H1 (cell line): Measurements from ENCODE around the gene SFXN4. TPM values are rescaled to one million over a fixed set of nuclear protein-coding genes. Genes with fewer than 3 reads are reported as not detected.

Experiments used
- CTCF ChIA-PET: fragments of 300-600 bp; sonication (Branson Sonifier 250); formaldehyde crosslinking; loops from one replicate; lab custom pipeline; 2021; ENCODE audit not compliant: partially characterized antibody; lab: Charles Lee
- POLR2A ChIA-PET: fragments of 300-600 bp; sonication (Branson Sonifier 250); formaldehyde crosslinking; loops from one replicate; lab custom pipeline; 2021; ENCODE audit warnings: inconsistent platforms; ENCODE audit not compliant: partially characterized antibody; lab: Charles Lee
- DNase-seq, 2 experiments: peaks; one replicate each; pipeline versions ENCODE4 v3.0.0 to v3.0.0-alpha.2; 2010 to 2022; ENCODE audit warnings: low spot score in 2 of 2, low read depth in 1 of 2, mixed read lengths in 1 of 2
- FAIRE-seq: peaks from 2 replicates; lab custom pipeline; 2011; peaks lifted over from hg19 to GRCh38; lab: Jason Lieb, UNC
- H2AFZ ChIP-seq: 2 replicates; pipeline ENCODE4 v1.8.1; 2012; ENCODE audit warnings: low read length, inconsistent platforms
- H2AK5ac ChIP-seq: 2 replicates; pipeline ENCODE4 v1.6.1; 2013; ENCODE audit warnings: low read depth, low read length
- H2BK120ac ChIP-seq: replicated peaks from 2 replicates; pipeline ENCODE3; 2013; ENCODE audit warnings: low read depth, low read length, inconsistent platforms
- H2BK12ac ChIP-seq: 2 replicates; pipeline ENCODE4 v1.6.1; 2013; ENCODE audit warnings: low read depth, low read length
- H2BK15ac ChIP-seq: 2 replicates; pipeline ENCODE4 v1.6.1; 2013; ENCODE audit warnings: low read length
- H2BK20ac ChIP-seq: 2 replicates; pipeline ENCODE4 v1.6.1; 2013; ENCODE audit warnings: low read length
- H2BK5ac ChIP-seq: 2 replicates; pipeline ENCODE4 v1.6.1; 2013; ENCODE audit warnings: low read depth, low read length
- H3K14ac ChIP-seq: 2 replicates; pipeline ENCODE4 v1.6.1; 2013; ENCODE audit warnings: inconsistent platforms; ENCODE audit not compliant: insufficient read length
- H3K18ac ChIP-seq: 2 replicates; pipeline ENCODE4 v1.6.1; 2013; ENCODE audit warnings: low read length; ENCODE audit errors: extremely low read depth
- H3K23ac ChIP-seq: 2 replicates; pipeline ENCODE4 v1.6.1; 2013; ENCODE audit warnings: inconsistent platforms; ENCODE audit not compliant: insufficient read length
- H3K23me2 ChIP-seq: 2 replicates; pipeline ENCODE4 v1.6.1; 2013; ENCODE audit warnings: low read depth, low read length
- H3K27ac ChIP-seq: 2 replicates; pipeline ENCODE4 v1.6.1; 2011; ENCODE audit warnings: low read depth, low read length, inconsistent platforms
- H3K27me3 ChIP-seq, 4 experiments: replicated peaks in 1 of 4; 1 replicate in 1 of 4; 2 replicates in 3 of 4; pipeline versions ENCODE4 v1.6.1 to v1.8.1; 2011 to 2013; ENCODE audit warnings: low read length in 3 of 4, mild to moderate bottlenecking in 3 of 4, inconsistent platforms in 2 of 4, mixed read lengths in 2 of 4, moderate library complexity in 1 of 4; ENCODE audit not compliant: control insufficient read depth in 3 of 4, insufficient read depth in 3 of 4; ENCODE audit errors: extremely low read depth in 1 of 4
- H3K36me3 ChIP-seq, 4 experiments: 2 replicates each; pipeline versions ENCODE4 v1.6.1 to v1.8.1; 2011 to 2013; ENCODE audit warnings: mild to moderate bottlenecking in 4 of 4, low read length in 3 of 4, moderate library complexity in 2 of 4, control low read depth in 1 of 4, inconsistent platforms in 1 of 4; ENCODE audit not compliant: insufficient read depth in 4 of 4, control insufficient read depth in 2 of 4
- H3K4ac ChIP-seq: replicated peaks from 2 replicates; pipeline ENCODE3; 2013; ENCODE audit warnings: low read length, low read depth, mixed read lengths, inconsistent platforms; ENCODE audit not compliant: insufficient read length
- H3K4me1 ChIP-seq, 4 experiments: replicated peaks in 1 of 4; 1 replicate in 1 of 4; 2 replicates in 3 of 4; pipeline versions ENCODE4 v1.6.1 to v1.8.1; 2011 to 2013; ENCODE audit warnings: low read length in 3 of 4, inconsistent platforms in 2 of 4, mixed read lengths in 1 of 4; ENCODE audit not compliant: insufficient read depth in 4 of 4, control insufficient read depth in 3 of 4
- H3K4me2 ChIP-seq, 2 experiments: 2 replicates each; pipeline versions ENCODE4 v1.6.1 to v1.8.1; 2011 to 2013; ENCODE audit warnings: low read depth in 2 of 2, low read length in 2 of 2, control low read depth in 1 of 2, inconsistent platforms in 1 of 2, mild to moderate bottlenecking in 1 of 2; ENCODE audit not compliant: insufficient read depth in 1 of 2
- H3K4me3 ChIP-seq, 4 experiments: fragments of 200-600, 300-600 bp in 1 of 4; sonication (generic), shearing (Covaris generic), sonication (Bioruptor Twin) in 1 of 4; 2 replicates each; pipeline versions ENCODE4 v1.5.1 to v1.8.1; 2011 to 2016; ENCODE audit warnings: low read length in 4 of 4, low read depth in 3 of 4, control low read depth in 2 of 4, inconsistent platforms in 2 of 4, mild to moderate bottlenecking in 2 of 4, mixed read lengths in 1 of 4, moderate library complexity in 1 of 4; ENCODE audit not compliant: insufficient read depth in 2 of 4; ENCODE audit errors: extremely low read depth in 1 of 4
- H3K56ac ChIP-seq: replicated peaks from 2 replicates; pipeline ENCODE3; 2013; ENCODE audit warnings: low read depth, mild to moderate bottlenecking, mixed read lengths, low read length, inconsistent platforms; ENCODE audit not compliant: insufficient read length
- H3K79me1 ChIP-seq: 2 replicates; pipeline ENCODE4 v1.6.1; 2013; ENCODE audit warnings: low read depth, low read length, control low read depth
- H3K79me2 ChIP-seq, 2 experiments: 2 replicates each; pipeline versions ENCODE4 v1.6.1 to v1.8.1; 2012 to 2013; ENCODE audit warnings: low read length in 2 of 2, mild to moderate bottlenecking in 2 of 2, inconsistent platforms in 1 of 2; ENCODE audit not compliant: insufficient read depth in 2 of 2, control insufficient read depth in 1 of 2
- H3K9ac ChIP-seq, 4 experiments: replicated peaks in 1 of 4; 1 replicate in 1 of 4; 2 replicates in 3 of 4; pipeline versions ENCODE4 v1.6.1 to v1.8.1; 2011 to 2013; ENCODE audit warnings: low read depth in 3 of 4, low read length in 3 of 4, control low read depth in 2 of 4, mild to moderate bottlenecking in 2 of 4, moderate library complexity in 2 of 4, inconsistent platforms in 1 of 4; ENCODE audit errors: extremely low read depth in 1 of 4
- H3K9me3 ChIP-seq, 2 experiments: 2 replicates each; pipeline versions ENCODE4 v1.6.1 to v1.8.1; 2012 to 2013; ENCODE audit warnings: mild to moderate bottlenecking in 2 of 2, moderate library complexity in 2 of 2, control low read depth in 1 of 2, inconsistent platforms in 1 of 2, low read depth in 1 of 2, low read length in 1 of 2, mixed read lengths in 1 of 2; ENCODE audit not compliant: insufficient read depth in 2 of 2
- H4K20me1 ChIP-seq, 2 experiments: replicated peaks in 1 of 2; 2 replicates each; pipeline versions ENCODE3 to v1.8.1; 2011 to 2013; ENCODE audit warnings: inconsistent platforms in 2 of 2, low read length in 2 of 2, mild to moderate bottlenecking in 1 of 2; ENCODE audit not compliant: insufficient read depth in 2 of 2, control insufficient read depth in 1 of 2
- H4K5ac ChIP-seq: 2 replicates; pipeline ENCODE4 v1.6.1; 2013; ENCODE audit warnings: low read length, low read depth, mixed read lengths, inconsistent platforms; ENCODE audit not compliant: insufficient read length
- H4K8ac ChIP-seq: 2 replicates; pipeline ENCODE4 v1.8.0; 2013; ENCODE audit warnings: mild to moderate bottlenecking, moderate library complexity, low read length, inconsistent platforms; ENCODE audit not compliant: insufficient read depth; ENCODE audit errors: extremely low read depth
- H4K91ac ChIP-seq: replicated peaks from 2 replicates; pipeline ENCODE3; 2013; ENCODE audit warnings: low read length, mixed read lengths, inconsistent platforms; ENCODE audit not compliant: insufficient read length
- BCL11A ChIP-seq, 2 experiments: IDR thresholded peaks; one replicate each; pipeline ENCODE4 v1.6.1; 2011; ENCODE audit warnings: low read depth in 2 of 2, low read length in 2 of 2, mild to moderate bottlenecking in 2 of 2
- CBX8 ChIP-seq: fragments of 300-800, 300-1000 bp; sonication (generic); IDR thresholded peaks from 2 replicates; pipeline ENCODE4 v1.7.1; 2016; ENCODE audit warnings: low read depth, low read length, borderline replicate concordance
- CHD2 ChIP-seq: IDR thresholded peaks from 2 replicates; pipeline ENCODE4 v1.6.1; 2012; ENCODE audit warnings: low read length, improper control_type of control experiment
- E2F6 ChIP-seq: IDR thresholded peaks from 2 replicates; pipeline ENCODE4 v1.6.1; 2012; ENCODE audit warnings: inconsistent platforms
- GTF2F1 ChIP-seq: IDR thresholded peaks from 2 replicates; pipeline ENCODE4 v1.6.1; 2012; ENCODE audit warnings: low read depth, low read length, improper control_type of control experiment, borderline replicate concordance
- HDAC2 ChIP-seq, 2 experiments: fragments of 300-600 bp in 1 of 2; sonication (generic) in 1 of 2; IDR thresholded peaks; 2 replicates each; pipeline ENCODE4 v1.6.1; 2011 to 2012; ENCODE audit warnings: low read depth in 2 of 2, low read length in 2 of 2, mild to moderate bottlenecking in 2 of 2, moderate library complexity in 2 of 2, borderline replicate concordance in 1 of 2, inconsistent platforms in 1 of 2
- MAFK ChIP-seq: IDR thresholded peaks from 2 replicates; pipeline ENCODE4 v1.6.1; 2012; ENCODE audit warnings: low read depth, mild to moderate bottlenecking, improper control_type of control experiment, low read length
- POLR2A ChIP-seq, 2 experiments: IDR thresholded peaks; 1 replicate in 1 of 2; 2 replicates in 1 of 2; pipeline ENCODE4 v1.6.1; 2011; ENCODE audit warnings: low read depth in 2 of 2, low read length in 2 of 2, mild to moderate bottlenecking in 2 of 2; ENCODE audit errors: control extremely low read depth in 1 of 2
- POU5F1 ChIP-seq: IDR thresholded peaks from 2 replicates; pipeline ENCODE4 v1.6.1; 2011; ENCODE audit warnings: low read depth, mild to moderate bottlenecking, low read length, moderate library complexity
- RAD21 ChIP-seq, 2 experiments: IDR thresholded peaks in 1 of 2; conservative IDR thresholded peaks in 1 of 2; 2 replicates each; pipeline ENCODE4 v1.6.1; 2011; ENCODE audit warnings: low read depth in 2 of 2, low read length in 2 of 2, improper control_type of control experiment in 1 of 2, inconsistent platforms in 1 of 2, mild to moderate bottlenecking in 1 of 2, moderate library complexity in 1 of 2
- RBBP5 ChIP-seq: IDR thresholded peaks from 2 replicates; pipeline ENCODE4 v1.7.1; 2012; ENCODE audit warnings: low read depth, mild to moderate bottlenecking, inconsistent platforms, low read length, moderate library complexity, borderline replicate concordance
- RXRA ChIP-seq: IDR thresholded peaks from 2 replicates; pipeline ENCODE4 v1.6.1; 2011; ENCODE audit warnings: low read depth, mild to moderate bottlenecking, low read length, moderate library complexity; ENCODE audit not compliant: insufficient read depth
- SIX5 ChIP-seq: IDR thresholded peaks from 2 replicates; pipeline ENCODE4 v1.6.1; 2011; ENCODE audit warnings: mild to moderate bottlenecking, low read depth, low read length
- SP1 ChIP-seq: IDR thresholded peaks from 2 replicates; pipeline ENCODE4 v1.6.1; 2011; ENCODE audit warnings: low read depth, low read length
- WGBS, 2 experiments: shearing (Covaris generic) in 1 of 2; methylation state at CpG; one replicate each; pipeline versions ENCODE4 v1.1.6 to v1.1.7; 2013 to 2015; ENCODE audit warnings: low lambda C conversion rate in 2 of 2, mixed read lengths in 2 of 2, inconsistent platforms in 1 of 2, low coverage in 1 of 2, missing lambda C conversion rate in 1 of 2; ENCODE audit not compliant: insufficient replicate concordance in 2 of 2, insufficient coverage in 1 of 2, insufficient read length in 1 of 2; ENCODE audit errors: extremely low coverage in 1 of 2, missing lambda C conversion rate in 1 of 2; 5-methylcytosine and 5-hydroxymethylcytosine counted together
- polyA plus RNA-seq, 7 experiments: library from polyadenylated mRNA; depleted of rRNA in 3 of 7; stranded (reverse) in 5 of 7; unstranded in 2 of 7; fragments of >200 nt in 5 of 7; fragments of 200-250 nt in 2 of 7; gene quantifications; 1 replicate in 5 of 7; 2 replicates in 1 of 7; 4 replicates in 1 of 7; pipeline versions ENCODE4 v1.2.1 to v1.2.3, GENCODE V29; 2011 to 2013; ENCODE audit warnings: missing spikeins in 2 of 7, mixed read lengths in 2 of 7
- total RNA-seq: library from RNA; stranded (reverse); fragmentation: NEBNext Ultra II Directional; extraction: Animal tissue kit (Norgen Biotek cat#: 25700); gene quantifications from 2 replicates; pipeline ENCODE4 v1.2.1, GENCODE V29; 2021

The SFXN4 gene
- total and polyA plus RNA-seq, 2 of the 8 experiments (the other 6 are each of a cell fraction or from before 2014, with no cell fraction given), result 15.4 to 21.6 TPM

- H3K56ac ChIP-seq, result no peak overlapping the region
- no peak overlapping the region for H3K14ac ChIP-seq
- no peaks in the 10 kb centered on the region; a peak in 1 of 7 replicates for H3K27me3 ChIP-seq
- no peak overlapping the region for H2BK5ac ChIP-seq
- no peak overlapping the region for H2BK12ac ChIP-seq
- no peaks in the 10 kb centered on the region for H3K9me3 ChIP-seq
- no peak overlapping the region for H2AFZ ChIP-seq
- TF ChIP-seq SIX5 (no peak), CBX8 (no peak), SP1 (no peak), MAFK (no peak), RXRA (no peak), HDAC2 (IDR thresholded peaks at IDR 0.05; ENCODE audit: borderline replicate concordance in 1 of 2, low read depth in 2 of 2, low read length in 2 of 2) (no peak), RAD21 (IDR thresholded peaks at IDR 0.05 in 1 of 2, conservative IDR thresholded peaks at IDR 0.05 in 1 of 2; ENCODE audit: low read depth in 2 of 2, low read length in 2 of 2) (no peak), POU5F1 (no peak), GTF2F1 (no peak), POLR2A (IDR thresholded peaks at IDR 0.05; ENCODE audit: control extremely low read depth in 1 of 2, low read depth in 2 of 2, low read length in 2 of 2) (no peak), RBBP5 (no peak), CHD2 (no peak), BCL11A (IDR thresholded peaks at IDR 0.05; ENCODE audit: low read depth in 2 of 2, low read length in 2 of 2) (no peak), E2F6 (no peak)
- no peaks in the 10 kb centered on the region for H3K36me3 ChIP-seq
- POLR2A ChIA-PET, result no interaction called here
- no peak overlapping the region for H3K9ac ChIP-seq
- no peak for DNase-seq
- no peak overlapping the region for H3K27ac ChIP-seq
- H3K4ac ChIP-seq, result no peak overlapping the region
- no peaks in the 10 kb centered on the region for H4K20me1 ChIP-seq
- H4K91ac ChIP-seq, result no peak overlapping the region
- peaks cover 0 to 3% (median 0%) of the 10 kb centered on the region in 4 experiments; a peak in 2 of 7 replicates for H3K4me1 ChIP-seq
- H2BK15ac ChIP-seq, result no peak overlapping the region
- no peak overlapping the region for H2AK5ac ChIP-seq
- CTCF ChIA-PET, result interaction anchor here (0.6 to 10.9 kb wide), 7 partner anchors 7 to 292 kb away, joined by 3 to 272 read pairs (median 5); partner anchors contain the start of gene GRK5
- no peak for FAIRE-seq
- H2BK20ac ChIP-seq, result no peak overlapping the region
- H3K23ac ChIP-seq, result no peak overlapping the region
- H3K4me2 ChIP-seq, result no peak overlapping the region
- 77% methylated on average over 1 of the region's 1 CpG; no CpG with 5 or more reads in 1 of the 2 experiments for WGBS, 2 experiments
- H3K79me2 ChIP-seq, result no peaks in the 10 kb centered on the region
- H4K5ac ChIP-seq, result no peak overlapping the region
- H3K4me3 ChIP-seq, result no peak overlapping the region
- no peak overlapping the region for H4K8ac ChIP-seq
- H3K79me1 ChIP-seq, result no peaks in the 10 kb centered on the region
- H3K23me2 ChIP-seq, result no peaks in the 10 kb centered on the region
- H2BK120ac ChIP-seq, result no peak overlapping the region
- H3K18ac ChIP-seq, result no peak overlapping the region
Observed at GRCh38 chr10:119201233-119201632, 35.7 kb upstream of the SFXN4 start.
